Retinal pigment epithelial cell (primary cell): ENCODE measurements around the gene POLA1.

Experiments used
- DNase-seq: peaks from one replicate; pipeline ENCODE4 v3.0.0-alpha.2; 2010; ENCODE audit warnings: low read depth
- H3K4me3 ChIP-seq: 2 replicates; pipeline ENCODE4 v1.5.1; 2011; ENCODE audit warnings: mild to moderate bottlenecking, low read length, control low read depth, moderate library complexity
- TF ChIP-seq, protein P1 (sequence below): conservative IDR thresholded peaks from 2 replicates; pipeline ENCODE4 v1.5.1; 2011; ENCODE audit warnings: low read depth, low read length, control low read depth, inconsistent platforms

POLA1 gene

DNA sequence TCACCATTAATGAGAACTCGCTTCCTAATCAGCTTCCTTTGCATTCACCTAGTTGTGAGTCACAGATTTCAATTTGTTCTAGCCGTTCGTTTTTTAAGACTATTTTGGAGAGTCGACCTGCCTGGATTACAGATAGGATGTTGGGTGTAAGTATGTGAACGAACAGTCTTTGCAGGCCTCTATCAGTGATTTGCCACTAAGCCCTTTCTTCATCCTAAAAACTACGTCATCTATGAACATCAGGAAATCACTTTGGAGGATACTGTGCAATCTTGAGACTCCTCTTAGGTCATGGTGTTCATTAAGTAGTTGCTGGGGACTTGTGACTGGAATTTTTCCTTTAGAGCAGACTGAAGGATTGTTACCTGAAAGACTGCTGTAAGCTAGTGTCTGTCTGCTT, 1.1 kb downstream of the POLA1 start:
- peak overlapping the region; percentile 71 for H3K4me3 ChIP-seq
- TF ChIP-seq, protein P1, sequence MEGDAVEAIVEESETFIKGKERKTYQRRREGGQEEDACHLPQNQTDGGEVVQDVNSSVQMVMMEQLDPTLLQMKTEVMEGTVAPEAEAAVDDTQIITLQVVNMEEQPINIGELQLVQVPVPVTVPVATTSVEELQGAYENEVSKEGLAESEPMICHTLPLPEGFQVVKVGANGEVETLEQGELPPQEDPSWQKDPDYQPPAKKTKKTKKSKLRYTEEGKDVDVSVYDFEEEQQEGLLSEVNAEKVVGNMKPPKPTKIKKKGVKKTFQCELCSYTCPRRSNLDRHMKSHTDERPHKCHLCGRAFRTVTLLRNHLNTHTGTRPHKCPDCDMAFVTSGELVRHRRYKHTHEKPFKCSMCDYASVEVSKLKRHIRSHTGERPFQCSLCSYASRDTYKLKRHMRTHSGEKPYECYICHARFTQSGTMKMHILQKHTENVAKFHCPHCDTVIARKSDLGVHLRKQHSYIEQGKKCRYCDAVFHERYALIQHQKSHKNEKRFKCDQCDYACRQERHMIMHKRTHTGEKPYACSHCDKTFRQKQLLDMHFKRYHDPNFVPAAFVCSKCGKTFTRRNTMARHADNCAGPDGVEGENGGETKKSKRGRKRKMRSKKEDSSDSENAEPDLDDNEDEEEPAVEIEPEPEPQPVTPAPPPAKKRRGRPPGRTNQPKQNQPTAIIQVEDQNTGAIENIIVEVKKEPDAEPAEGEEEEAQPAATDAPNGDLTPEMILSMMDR: no peak
- no peak for DNase-seq

DNA sequence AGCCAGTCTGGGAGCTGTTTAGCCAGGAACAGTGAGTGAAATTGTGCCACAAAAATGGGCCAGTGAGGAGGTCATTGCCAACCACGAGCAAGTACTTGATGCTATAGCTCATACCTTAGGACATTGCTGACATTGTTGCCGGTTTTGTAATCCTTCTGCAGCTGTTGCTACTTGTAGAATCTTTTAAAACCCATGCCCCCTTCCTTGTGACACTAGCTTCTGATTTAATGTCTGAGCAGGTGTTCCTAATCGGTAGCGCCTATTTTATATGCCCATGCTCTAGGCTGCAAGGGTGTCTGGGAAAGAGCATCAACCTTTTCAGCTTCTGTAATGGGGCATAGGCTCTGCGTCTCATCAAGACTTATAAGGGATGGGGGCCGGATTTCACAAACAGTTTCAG, 2.6 kb downstream of the POLA1 start:
- TF ChIP-seq, protein P1: no peak
- no peak for DNase-seq
- H3K4me3 ChIP-seq: no peak overlapping the region

DNA sequence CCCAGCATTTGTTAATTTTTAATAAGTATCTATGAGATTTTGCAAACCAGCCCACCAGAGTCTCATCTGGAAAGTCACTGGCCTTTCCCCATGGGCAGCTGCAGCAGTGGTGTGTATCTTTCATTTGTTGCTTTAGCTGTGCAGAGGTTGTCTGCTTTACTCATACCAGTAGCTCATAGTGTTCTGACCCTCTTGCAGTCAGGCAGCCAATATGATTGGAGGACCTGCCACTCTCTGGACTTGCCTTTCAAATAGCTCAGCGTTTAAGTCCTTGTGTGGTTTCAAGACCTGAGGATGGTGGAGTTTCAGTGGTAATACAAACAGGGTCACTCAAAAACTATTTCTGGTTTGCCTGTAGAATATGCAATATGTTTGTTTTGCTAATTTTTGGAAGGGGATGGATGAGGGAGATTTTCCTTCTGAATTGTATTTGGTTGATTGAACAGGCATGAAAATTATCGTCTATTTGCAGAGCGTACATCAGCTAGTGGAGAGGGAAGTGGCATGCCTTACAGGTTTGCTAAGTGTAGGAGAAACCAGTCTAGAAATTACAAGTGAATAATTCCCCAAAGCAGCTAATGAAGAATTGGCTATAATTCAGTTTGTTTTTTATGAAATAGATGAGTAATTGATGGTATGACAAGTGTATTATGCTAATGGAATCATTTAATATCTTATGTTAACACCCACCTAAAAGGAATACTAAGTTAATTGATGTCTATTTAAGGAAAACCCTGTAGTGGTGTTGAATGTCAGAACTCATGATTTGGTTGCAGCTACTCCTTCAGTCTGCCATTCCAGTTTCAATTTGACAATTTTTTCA, 8.9 kb downstream of the POLA1 start:
- no peak for DNase-seq
- TF ChIP-seq, protein P1: no peak
- no peak overlapping the region for H3K4me3 ChIP-seq

DNA sequence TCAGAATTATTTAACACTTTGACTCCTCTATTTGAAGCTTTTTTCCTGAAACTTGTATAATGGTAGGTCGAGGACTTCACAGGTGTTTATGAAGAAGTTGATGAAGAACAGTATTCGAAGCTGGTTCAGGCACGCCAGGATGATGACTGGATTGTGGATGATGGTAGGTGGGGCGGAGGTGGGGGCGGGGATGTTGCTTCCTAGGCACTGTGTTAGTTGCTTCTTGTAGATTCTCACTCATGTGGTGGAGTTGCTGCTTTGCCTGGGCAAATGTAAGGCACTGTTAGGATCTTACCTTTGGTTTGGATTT, 9.4 kb downstream of the POLA1 start:
- TF ChIP-seq, protein P1: no peak
- no peak for DNase-seq
- no peak overlapping the region for H3K4me3 ChIP-seq

DNA sequence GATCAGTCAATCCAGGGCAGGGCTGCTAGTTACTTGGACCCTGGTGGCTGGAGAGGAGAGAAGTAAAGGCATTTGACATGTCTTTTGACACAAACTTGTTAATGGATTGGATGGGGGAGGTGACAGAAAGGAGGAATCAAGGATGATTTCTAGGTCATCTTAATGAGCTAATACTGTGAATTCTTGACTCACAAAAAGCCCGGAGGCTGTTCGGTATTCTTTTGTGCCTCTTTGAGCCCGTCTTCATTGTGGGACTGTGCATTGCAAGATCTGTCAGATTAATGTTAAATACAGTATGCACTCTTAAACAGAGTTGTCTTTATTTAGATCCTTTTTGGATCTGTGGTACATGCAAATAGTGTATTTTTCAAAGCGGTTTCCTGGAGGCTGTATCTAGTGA, 25.1 kb downstream of the POLA1 start:
- DNase-seq: no peak
- TF ChIP-seq, protein P1: no peak
- no peak overlapping the region for H3K4me3 ChIP-seq

DNA sequence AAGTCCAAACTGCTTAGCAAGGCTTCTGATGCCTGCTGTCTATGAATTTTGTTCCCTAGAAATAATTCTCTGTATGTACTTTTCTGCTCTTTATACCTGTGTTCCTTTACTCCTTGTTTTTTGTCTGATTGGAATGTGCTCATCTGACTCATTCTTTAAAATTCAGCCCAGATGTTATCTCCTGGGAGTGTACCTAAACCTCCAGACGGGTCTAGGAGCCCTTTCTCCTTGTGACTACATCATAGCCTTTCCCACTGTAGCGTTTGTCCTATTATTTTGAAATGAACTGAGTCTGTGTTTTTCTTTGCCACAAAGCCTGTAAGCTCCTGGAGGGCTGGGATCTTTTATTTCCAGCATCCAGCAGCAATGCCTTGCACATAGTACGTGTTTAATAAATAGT, 26.3 kb downstream of the POLA1 start:
- no peak overlapping the region for H3K4me3 ChIP-seq
- DNase-seq: no peak
- TF ChIP-seq, protein P1: no peak

DNA sequence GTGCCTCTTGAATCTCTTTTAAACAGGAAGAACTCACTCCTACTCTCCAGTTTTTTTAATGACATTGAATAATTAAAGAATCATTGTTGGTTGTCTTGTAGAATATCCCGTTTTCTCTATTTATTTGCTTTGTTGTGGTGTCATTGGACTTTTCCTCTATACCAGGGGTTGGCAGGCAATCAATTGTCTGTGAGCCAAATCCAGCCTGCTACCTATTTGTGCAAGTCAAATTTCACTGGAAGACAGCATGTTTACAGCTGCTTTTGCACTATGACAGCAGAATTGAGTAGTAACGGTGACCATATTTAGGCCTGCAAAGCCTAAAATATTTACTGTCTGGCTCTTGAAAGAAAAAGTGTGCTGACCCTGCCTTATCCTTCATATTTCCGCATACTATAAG, 34.8 kb downstream of the POLA1 start:
- TF ChIP-seq, protein P1: no peak
- DNase-seq: no peak
- no peak overlapping the region for H3K4me3 ChIP-seq
